Stimulated activated CD8-positive, alpha-beta memory T cell treated with anti-CD3 and anti-CD28 coated beads, Interleukin-15, amount 100 ng/mL, for 4 hours (primary cell): Measurements from ENCODE around the gene SLC24A3.

Experiments
- DNase-seq, 2 donors: peaks; one replicate each; pipeline ENCODE4 v3.0.0-alpha.2; 2020; ENCODE audit warnings: low read depth in 2 of 2

Gene SLC24A3

DNA sequence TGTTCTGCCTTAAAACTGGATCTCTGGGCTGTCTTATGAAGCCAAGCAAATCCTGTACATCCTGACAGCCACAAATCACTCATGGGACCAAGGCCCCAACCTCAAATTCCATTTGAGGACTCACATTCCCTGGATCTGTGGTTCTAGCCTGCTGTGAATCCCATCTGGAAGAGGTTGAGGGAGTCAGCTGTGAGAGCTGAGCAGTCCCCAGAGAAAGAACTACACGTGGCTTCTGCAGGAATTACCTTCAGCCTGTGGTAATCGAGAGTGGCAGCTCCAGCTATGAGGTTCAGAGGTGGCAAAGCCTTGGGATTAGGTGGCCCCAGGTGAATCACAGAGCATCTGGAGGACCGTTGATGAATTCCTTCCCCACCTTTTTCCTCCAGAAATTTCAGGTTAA, 245.2 kb downstream of the SLC24A3 start:
- DNase-seq = no peak

DNA sequence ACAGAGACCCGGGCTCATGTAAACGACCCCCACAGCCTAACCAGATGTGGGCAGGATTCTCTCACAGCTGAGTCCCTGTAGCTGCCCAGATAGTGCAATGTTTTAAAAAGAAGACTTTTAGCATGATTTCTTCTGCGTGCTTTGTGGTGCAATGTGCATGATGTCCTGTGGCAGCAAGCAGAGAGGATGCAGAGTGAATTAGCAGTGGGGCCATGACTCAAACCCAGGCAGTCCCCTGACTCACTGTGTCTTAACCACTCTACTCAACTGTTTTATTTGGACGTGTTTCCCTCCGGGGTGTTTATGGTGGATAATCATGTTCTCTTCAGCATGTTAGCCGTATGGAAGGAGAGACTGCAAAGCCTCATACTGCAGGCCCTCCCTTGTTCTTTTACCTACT, 247.9 kb downstream of the SLC24A3 start:
- DNase-seq = no peak

DNA sequence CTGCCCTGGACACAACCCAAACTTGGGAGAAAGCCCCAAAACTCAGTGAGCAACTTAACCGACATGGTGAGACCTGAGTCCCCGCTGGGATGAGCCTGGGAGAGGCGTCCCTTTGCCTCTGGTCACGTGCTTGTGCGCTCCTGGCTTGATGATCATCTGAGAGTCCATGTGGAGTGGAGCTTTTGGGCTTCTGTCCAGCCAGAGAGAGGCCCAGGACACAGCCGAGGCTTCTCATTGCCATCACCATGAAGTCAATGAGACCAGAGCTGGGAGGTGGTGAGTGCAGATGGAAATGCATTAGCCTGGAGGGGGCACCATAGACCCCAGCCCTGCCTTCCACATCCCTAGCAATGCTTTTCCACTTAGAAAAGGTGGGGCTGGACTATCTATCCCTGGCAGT, 250.0 kb downstream of the SLC24A3 start:
- no peak for DNase-seq

DNA sequence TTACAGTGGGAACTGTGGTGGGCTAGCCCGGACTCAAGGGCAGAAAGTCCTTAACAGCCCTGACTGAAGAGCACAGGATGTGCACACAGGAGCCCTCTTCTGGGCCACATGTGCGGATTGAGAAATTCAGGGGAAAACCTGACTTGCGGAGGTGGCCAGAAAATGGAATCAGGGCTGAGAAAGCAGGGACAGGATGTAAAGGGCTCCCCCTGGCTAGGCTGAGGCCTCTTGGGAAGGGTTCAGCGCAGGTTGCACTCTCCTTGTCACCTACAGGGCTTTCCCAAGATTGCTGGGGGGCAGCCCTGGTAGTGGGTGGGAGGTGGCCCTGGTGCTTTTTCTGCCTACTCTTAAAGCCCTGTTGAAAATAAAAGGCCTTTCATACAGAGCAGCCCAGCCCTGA, 251.2 kb downstream of the SLC24A3 start:
- DNase-seq = no peak

DNA sequence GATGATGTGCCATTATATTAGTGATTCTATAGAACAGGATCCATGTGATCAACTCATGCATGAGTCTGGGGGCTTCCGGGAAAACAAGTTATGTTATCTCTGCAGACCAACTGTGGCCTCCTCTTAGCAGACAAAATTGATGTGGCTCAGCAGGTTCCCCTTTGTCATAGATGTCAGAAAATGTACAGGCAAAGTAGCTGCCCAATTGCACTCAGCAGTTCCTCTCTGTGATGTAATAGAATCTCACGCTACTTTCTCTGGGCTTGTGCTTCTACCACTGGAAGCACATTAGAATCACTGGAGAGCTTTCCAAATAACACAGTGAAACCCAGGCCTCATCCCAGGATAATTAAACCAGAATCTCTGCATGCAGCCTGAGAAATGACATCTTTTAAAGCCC, 253.1 kb downstream of the SLC24A3 start:
- DNase-seq = no peak

DNA sequence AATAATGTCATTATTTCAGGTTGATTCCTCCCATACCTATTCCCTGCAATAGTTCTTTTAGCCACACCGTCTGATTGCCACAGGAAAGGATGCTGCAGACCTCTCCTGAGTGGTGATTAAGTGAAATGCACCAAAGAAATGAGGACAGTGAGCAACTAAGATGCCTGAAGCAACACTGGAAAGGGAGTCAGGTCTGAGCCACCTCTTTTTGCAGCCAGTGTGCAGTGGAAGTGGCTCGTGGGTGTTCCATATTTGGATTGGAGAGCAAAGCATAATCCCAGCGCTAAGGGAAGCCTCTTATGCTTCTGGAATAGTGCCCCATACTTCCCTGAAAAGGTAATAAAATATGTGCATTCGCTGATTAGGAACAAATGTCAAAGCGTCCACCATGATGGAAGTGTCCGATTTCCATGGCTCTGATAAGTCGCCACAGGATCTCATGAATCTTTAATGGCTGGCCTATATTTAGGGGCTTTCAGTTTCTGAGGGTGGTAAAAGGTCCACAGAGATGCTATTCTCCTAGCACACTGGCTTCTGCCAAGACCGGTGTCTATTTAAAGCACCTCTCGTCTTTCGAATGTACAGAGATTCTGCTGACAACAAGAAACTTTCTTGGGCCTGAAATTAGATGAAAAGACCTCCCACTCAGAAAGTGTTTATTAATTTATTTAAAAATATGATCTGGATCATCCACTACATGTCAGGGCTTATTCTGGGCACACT, 253.9 kb downstream of the SLC24A3 start:
- DNase-seq = no peak

DNA sequence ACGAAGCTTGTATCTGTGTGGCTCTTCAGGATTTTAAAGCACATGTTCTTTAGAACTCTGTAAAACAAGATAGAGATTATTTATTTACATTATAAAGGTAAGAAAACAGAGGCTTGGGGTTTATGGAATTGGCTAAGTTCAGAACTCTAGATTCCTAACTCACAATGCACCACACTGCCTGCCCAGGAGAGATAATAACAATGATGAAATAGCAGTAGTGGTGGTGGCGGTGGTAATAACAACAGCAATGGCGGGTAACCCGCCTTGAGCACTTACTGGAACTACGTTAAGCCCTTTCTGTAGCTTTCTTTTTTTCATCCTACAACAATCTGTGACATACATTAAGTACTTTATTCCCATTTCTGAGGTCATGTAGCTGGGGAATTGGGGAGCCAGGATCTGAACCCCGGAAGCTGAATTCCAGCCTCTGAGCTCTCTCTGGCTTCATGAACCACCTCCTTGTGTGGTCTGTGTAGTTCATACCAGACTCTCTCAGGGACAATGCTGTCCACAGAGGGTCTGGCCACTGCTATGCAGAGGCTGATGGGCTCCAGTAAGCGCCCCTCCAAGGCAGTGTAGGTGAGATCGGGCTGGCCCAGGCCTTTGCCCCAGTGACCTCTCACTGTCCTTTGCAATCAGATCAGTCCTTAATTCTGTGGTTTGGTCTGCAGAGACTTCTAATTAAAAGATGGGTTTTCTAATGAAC, 260.9 kb downstream of the SLC24A3 start:
- DNase-seq = no peak

DNA sequence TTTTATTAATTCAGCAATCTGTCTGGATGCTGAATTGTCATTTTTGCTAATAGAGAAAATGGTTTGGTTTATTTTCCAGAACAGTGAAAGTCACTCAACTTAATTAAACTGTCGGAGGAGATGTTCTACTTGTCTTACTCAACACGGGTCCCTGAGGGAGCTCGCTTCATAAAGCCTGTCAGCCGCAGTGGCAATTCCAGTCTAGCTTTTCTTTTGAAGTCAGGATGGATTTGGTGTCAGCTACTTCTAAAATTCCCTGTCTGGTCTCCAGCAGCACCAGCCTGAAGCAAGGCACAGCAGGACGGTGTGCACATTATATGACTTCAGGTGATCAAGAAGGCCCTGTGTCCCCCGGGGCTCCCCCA, 261.5 kb downstream of the SLC24A3 start:
- no peak for DNase-seq

DNA sequence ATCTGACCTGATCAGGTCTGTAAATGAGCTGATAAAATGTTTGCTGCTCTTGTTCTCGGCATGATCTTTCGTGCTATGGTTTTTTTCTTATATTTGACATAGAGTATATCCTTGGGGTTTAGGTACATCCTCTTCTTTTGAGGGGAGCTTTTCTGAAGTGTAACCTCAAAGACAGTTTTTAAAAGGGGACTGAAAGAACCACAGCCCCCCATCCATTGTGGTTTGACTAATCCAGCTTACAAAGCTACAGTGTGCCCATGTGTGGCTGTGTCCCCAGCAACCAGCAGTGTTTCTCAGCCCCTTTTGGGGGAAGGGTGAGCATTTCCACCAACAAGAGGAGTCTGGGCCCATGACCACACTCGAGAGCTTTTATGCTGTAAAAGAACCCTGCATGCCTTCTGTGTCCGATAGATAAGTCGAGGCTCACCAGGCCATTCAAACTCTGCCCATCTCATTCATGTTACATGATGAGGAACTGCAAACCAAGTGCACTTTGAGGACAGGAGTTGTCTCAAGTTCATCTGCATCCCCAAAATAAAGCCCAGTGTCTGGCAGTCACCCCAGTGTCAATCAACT, 266.0 kb downstream of the SLC24A3 start:
- DNase-seq = no peak

DNA sequence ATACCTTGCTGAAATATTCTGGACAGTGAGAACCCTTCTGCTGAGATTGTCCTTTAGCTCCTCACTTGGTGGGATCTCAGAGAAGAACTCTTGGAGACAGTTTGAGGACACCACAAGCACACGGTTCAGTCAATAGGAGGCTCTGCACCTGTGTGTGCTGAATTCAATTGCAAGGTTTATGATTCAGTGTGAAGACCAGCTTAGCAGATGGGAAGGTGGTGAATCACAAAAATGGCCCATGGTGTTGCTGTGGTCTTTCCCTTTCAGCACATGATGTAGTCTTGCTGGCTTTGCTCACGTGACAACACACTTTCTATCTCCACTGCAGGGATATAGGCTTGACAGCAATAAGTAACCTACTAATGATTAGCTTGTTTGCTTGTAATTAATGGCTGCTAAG, 270.3 kb downstream of the SLC24A3 start:
- DNase-seq = no peak

DNA sequence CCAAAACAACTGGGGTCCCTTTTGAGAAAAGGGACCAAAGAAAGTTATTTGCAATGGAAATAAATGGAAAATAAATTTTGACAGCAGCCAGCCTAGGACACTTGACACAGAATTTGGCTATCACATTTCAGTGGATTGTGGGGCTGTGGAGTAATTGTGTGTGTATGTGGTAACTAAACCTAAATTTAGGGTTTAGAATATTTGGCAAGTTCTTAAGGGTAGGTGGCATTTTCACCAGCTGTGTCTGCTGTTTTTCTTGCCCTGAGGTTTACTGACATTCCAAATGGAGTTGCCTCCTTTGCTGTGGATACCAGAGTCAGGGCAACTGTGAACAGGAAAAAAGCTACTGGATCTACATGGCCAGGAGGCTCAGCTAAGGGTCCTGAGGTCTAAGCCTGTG, 270.9 kb downstream of the SLC24A3 start:
- no peak for DNase-seq

DNA sequence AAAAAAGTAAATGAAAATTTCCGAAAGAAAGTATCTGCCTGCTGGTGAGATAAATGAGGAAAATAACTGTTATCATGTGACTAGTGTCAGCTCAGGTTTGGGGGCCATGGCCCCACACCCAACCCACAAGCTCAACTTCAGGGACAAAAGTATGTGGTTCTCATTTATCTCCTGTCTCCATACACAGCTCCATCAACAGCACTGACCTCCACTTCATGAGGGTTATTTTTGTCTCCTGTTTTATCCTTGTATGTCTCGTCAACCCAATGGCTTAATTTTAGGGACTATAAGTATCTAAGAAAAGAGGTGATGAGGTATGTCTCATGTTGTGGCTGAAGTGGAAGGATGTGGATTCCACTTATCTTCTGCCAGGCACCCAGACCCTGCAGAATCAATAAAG, 274.0 kb downstream of the SLC24A3 start:
- DNase-seq = no peak

DNA sequence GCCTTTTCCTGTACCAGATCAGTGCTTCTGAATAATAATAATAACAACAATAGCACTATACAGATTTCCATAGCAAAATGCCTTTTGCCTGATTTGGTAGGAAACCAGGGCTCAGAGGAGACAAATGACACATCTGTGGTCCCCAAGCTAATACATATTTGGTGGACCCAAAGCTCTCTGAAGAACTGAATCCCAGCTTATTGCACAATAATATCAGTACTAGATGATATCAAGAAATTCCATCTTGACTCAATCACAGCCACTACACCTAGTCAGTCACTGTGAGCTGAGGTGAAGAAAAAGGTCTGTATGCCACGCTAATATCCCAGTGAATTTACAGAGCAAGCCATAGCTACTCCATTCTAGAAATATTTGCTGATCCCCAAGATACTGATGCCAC, 275.0 kb downstream of the SLC24A3 start:
- DNase-seq = no peak

DNA sequence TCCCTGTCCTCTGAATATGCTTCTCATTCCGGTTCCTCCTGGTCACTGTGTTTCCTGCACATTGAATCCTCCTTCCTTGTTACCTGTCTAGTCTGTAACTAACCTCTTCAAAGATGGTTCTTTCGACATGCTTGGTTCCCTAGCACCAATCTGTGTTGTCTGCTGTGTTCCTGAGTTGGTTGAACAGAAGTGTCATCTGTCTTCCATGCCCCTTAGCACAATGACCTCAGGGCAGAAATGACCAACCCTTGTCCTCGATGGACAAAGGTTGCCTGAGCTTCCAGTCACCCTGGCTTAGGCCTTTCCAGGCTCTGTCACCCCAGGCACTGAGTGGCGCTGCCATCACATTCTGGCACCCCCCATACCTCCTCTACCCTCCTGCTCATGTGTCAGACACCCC, 278.8 kb downstream of the SLC24A3 start:
- no peak for DNase-seq

DNA sequence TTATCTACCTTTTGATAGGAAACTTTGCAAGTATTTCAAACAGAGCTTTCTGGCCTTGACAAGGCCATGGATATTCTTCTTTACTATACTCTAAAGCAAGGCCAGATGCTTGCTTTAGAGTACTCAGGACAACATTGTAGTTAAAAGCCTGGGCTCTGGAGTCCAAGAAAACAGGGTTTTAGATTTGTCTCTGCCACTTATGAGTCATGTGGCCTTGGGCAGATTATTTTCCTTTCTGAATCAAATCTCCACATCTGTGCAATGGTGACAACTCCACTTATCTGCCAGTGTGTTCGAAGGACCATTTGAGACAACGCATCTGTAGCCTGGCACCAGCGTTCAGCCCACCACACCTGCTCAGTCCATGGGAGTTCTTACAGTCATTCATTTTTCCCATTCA, 279.7 kb downstream of the SLC24A3 start:
- DNase-seq = no peak

DNA sequence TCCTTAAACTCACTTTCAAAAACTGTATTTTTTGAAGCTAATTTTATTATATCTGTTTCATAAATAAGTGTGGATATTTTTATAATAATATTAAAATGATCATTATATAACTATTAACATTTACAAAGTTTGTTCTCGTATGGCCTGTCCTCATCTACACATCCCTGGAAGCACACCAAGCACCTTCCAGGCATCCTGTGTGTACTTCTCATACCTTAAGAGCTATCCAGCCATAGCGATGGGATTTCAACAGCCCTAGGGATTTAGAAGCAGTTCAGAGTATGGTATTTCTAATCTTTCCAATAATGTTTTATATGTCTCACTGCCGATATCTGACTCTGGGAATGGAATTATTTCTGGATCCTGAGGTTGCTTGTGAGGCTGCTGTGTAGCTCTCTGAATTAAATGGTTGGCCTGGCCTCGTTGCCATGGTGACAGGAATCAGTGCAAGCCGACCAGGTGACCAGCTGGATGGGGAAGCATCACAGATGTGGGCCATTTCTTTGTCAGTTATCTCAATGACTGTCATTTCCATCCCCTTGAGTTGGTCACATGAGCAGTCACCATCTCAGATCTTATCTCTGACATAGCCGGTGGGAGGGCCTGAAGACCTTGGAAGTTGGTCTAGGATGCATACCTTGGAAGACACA, 280.4 kb downstream of the SLC24A3 start:
- DNase-seq = no peak

DNA sequence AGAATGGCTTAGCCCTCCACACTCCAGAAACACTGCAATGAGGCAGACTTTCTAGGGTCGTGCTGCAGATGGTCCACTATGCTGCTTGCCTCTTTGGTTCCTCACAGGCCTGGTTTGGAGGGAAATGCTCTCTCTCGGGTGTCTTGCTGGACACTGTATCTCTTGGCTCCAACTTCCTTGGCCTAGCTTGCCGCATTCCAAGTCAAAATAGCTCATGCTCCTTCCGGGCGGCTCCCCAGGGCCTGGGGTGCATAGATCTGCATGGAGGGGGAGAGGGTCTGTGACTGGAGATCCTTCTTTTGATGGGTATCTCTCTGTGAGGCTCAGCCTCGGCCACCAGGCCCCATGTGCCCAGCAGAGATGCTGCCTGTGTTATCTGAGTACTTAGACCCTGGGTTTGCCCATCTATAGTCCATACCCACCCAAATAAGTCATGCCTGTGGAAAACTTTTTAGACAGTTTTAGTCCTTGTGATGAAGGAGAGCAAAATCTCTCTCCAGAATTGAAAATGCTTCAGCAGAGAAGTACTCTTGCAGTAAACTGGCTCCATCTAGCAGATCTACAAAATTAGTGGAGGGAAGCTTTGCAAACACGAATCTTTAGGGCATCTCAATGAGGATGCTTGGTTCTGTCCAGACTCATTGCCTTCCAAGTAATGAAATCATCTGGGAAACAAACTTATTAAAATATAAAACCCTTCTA, 281.5 kb downstream of the SLC24A3 start:
- no peak for DNase-seq

DNA sequence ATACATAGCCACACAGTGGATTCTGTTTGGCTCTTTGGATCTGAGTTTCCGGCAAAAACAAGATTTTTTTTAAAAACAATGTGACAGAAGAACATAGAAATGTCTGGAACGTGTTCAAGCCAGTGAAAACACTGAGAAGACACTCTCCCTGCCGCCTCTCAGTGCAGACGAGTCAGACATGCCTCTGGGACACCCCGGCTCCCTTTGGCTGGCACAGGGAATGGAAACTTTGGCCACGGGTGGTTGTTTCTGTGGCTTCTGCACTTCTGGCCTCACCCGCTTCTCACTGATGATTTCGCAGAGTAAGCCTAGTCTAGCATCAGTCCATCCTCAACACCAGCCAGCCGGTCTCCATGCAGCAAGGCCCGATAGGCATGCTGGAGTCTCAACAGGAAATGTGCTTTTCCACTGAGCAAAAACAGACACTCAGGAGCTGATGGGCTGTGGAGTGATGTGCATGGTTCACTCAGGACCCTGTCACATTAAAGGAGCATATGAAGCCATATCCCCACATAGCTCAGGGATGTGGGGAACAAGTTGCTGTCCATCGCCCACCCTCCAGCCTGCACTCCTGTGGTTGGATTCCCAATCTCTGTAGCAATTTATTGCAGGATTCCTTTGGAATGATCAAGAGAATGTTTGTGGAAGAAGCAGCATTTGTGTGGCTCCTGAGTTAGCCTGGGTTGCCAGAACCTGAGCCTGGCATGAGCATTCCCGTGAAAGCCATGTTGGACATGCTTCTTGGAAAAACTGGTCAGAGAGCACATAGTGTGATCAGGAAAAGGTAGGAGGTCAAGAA, 283.7 kb downstream of the SLC24A3 start:
- no peak for DNase-seq

DNA sequence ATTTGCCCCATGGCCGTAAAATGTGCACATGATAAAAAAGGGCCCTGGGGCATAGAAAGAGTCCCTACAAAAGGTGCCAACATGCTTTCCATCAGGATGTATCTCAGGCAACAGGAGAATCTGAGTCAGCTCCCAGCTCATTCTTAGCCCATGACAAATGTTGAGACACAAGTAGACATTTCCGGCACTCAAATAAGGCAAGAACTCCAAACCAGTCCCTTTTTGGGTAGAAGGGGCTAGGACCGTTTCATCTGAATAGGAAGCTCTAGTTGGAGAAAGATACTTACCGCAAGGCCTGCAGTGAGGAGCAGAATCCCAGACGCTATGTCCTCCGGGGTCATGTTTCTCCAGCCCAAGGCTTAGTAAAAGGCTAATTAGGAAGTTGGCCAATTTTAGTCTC, 284.6 kb downstream of the SLC24A3 start:
- no peak for DNase-seq

DNA sequence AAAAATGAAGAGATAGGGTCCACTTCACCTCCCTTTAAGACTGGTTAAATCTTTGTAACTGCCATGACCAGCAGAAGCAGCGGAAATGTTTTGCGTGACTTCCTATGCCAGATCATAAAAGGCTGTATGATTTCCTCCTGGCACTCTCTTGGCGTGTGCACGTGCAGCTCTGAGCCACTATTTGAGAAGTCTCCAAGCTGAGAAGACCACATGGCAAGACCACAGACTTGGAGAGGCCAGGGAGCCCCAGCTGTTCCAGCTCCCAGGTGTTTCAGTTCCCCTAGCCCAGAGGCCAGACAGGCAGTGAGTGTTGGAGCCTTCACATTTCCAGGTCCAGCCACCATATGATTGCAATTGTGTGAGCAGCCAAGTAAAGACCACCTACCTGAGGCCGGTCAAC, 286.3 kb downstream of the SLC24A3 start:
- DNase-seq = no peak

DNA sequence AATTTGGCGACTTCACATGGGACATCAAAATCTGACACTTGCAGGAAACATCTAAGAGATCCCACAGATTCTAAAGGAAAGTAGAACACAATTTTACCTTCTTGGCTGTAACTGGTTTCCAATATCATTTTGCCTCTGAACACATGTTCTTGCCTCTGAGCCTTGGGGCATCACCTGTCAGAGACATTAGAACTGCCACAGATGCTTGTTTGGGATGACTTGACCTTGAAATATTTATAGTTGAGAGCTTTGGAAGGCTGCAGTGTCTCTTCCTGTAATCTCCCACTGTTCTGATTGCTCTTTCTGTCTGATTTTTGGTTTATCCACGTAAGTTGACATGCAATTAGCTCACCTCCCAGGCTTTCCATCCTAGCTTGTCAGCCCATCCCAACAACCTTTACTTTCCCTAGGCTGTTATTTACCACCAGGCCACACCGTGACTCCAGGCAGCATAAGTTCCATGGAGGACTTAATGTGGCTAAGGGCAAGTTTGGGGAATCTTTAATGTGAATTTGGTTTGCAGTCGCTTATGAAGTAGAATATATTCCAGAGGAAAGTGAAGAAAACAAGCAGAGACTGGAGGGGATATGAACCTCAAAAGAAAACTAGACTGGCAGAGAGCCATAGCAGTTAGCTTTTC, 289.2 kb downstream of the SLC24A3 start:
- DNase-seq = no peak
